CD4-positive, alpha-beta T cell treated with Interleukin-1 beta for 1 hour (primary cell): ENCODE results near the gene HSPG2.
"Not testable (repeated sequence)": the region's sequence is repeated elsewhere in the genome, so short reads cannot be mapped to it uniquely, and the experiment has no call there.

ENCODE experiments used
- DNase-seq, 2 donors: peaks; one replicate each; pipeline ENCODE4 v3.0.0-alpha.2; 2020 to 2022

The HSPG2 gene

DNA sequence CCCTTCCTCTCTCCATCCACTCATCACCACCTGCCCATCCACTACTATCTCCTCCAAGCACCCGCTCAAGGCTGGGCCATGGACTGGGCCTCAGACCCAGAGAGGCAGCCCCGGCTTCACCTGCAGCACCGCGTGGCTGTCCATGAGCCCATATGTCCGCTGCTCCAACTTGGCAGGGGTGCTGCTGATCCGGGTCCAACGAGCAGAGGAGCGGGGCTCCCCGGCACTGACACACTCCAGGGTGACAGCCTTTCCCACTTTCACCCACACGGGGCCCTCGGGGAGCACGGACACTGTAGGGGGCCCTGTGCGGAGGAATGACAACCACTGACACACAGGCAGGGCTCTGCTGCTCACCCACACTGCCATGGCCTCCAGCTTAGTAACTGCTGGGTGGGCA lies 96.1 kb downstream of the HSPG2 start:
- DNase-seq: no peak

DNA sequence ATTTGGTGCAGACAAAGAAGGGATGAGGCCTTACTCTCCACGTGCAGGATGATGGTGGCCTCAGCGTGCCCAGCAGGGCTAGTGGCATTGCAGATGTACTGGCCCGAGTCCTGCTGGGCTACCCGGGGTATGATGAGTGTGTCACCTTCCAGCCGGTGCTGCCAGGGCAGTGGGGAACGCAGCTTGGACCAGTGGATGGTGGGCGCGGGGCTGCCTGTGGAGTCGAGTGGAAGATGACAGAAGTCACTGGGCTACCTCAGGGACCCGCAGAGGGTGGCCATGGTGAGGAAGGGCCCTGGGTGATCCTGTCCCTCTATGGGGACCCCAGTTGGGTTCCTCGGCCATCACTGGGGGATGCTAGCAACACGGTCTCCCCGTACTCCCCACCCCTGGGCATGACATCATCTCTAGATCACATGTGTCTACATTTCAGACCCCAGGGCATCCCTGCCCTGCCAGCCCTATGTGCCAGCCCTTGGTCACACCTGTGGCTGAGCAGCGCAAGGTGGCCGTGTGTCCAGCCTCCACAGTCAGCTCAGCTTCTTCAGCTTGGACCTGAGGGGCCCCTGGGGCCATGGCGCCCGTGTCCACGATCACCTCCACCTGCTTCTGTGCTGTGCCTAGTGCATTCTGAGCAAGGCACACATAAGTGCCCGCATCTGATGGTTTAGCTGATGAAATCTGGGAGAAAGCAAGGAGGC lies 97.6 kb downstream of the HSPG2 start:
- no peak for DNase-seq

DNA sequence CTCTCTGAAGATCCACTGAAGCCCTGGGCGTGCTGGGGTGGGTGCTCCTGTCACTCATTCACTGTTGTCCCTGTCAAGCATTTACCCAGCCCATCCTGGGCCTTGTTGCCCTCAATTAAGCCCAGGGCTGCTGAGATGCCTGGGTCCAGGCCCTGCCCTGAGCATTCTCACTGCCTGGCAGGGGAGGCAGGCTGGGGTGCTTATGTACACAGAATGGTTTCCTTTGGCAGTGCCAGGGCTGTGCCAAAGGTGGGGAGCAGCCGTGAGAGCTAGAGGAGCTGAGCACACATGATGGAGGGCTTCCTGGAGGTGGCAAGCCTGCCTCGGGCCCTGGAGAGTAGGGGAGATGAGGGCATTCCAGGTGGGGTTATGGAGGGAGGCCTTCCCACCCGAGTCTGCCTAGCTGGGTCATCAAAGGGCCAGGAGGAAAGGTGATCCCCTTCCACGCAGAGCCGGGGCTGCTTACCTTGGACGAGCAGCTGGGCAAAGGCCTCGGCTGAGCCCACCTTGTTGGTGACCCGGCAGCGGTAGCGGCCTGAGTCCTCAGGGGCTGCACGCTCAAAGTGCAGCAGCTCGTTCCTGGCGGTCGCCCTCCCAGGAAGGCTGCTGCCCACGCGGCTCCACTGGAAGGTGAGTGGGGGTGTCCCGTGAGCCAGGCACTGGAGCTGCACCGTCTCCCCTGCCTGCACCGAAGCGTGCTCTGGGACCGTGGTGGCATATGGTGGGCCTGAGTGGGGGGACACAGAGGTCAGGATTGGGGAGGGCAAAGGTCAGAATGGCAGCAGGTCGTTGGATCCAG lies 98.6 kb downstream of the HSPG2 start:
- DNase-seq: no peak

DNA sequence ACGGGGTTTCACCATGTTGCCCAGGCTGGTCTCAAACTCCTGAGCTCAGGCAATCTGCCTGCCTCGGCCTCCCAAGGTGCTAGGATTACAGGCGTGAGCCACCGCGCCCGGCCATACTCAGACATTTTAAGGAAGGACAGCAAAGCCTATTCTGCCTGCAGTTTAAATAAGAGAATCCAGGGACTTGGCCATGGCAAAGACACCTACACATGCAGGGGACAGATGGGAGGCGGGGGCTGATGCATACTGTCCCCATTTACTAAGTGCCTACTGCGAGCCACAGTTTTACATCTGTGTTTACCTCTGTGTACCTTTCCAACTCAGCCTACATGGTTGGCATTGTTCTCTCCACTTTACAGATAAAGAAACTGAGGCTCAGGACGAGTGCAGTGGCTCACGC lies 99.6 kb downstream of the HSPG2 start:
- DNase-seq: no peak

DNA sequence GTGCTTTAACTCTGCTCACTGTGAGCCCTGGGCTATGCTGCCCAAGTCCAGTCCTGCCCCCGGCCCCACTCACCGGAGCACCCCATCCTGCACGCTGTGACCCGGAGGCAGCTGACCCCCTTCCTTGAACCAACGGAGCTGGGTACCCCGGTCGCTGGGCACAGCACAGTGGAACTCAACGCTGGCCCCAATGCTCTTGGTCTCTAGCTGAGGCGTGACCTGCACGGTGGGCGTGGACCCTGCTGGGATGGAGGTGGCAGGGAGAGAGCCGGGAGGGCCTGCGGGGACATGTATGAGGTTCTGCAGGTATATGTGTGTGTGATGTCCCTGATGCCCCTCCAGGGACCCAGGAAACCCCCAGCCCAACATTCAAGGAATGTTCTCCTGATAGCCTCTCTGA lies 100.4 kb downstream of the HSPG2 start:
- no peak for DNase-seq

DNA sequence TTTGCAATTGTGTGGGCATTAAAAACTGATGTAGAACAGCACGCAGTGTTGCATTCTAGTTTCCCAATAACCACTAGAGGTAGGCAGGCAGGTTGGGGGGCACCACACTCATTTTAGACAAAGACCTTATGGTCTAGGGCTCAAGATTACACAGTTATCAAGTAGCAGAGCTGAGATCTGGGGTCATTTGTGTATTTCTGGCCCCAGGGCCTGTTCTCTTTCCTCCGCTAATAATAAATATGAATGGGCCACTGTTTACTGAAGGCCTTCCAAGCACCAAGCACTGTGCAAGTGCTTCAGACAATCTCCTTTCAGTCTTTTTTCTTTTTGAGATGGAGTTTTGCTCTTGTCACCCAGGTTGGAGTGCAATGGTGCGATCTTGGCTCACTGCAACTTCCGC lies 101.1 kb downstream of the HSPG2 start:
- no peak for DNase-seq

DNA sequence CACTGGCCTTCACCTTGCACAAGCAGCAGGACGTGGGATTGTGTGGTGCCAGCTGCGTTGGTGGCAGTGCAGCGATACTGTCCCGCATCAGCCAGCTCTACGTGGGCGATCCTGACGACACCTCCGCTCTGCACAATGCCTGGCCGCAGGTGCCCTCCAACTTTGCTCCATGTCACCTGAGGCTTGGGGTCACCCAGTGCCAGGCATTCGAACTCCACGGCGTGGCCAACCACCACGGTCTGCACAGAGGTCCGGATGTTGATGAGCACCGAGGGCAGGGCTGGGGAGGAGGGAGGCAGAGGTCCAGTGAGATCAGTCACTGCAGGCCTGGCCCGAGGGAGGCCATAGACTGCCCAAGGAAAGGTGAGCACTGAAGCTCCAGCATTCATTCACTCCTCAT lies 102.4 kb downstream of the HSPG2 start:
- no peak for DNase-seq

DNA sequence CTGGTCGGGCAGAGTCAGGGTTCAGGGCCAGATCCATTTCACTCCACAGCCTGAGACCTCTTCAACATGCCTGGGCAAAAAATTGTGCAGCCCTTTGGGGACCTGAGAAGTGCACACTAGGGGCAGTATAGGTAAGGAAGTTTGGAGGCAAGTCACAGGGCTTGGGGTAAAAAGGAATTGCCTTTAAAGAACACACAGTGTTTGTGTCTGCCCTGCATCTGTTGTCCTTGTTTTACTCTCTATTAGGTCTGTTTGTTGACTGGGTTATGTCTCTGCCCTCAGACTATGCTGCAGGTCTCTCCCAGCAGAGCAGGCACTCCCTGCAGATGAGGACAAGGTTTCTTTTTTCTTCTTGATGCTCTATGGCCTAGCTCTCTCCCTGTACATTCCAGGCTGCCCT lies 103.0 kb downstream of the HSPG2 start:
- no peak for DNase-seq

DNA sequence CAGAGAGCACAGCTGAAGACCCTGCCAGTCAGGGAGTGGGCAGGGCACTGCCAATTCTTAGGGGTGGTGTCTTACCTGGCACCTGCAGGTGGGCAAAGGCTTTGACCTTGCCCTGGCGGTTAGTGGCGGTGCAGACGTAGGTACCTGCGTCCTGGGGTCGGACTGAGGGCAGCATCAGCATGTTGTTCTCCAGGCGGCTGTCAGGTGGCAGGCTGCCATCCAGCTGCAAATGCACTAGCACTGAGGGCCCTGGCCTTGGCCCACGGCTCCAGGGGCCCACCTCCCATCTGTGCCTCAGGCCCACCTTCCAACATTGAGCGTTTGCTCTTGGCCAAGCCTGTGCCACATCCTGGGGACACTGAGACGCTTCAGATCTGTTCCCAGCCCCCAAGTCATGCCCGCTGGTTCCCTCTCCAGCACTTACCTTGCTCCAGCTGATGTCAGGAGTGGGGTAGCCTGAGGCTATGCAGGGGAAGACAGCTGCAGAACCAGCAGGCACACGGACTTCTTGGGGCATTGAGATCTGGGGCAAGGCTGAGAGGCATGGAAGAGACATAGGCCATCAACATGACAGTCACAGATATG lies 103.6 kb downstream of the HSPG2 start:
- no peak for DNase-seq

DNA sequence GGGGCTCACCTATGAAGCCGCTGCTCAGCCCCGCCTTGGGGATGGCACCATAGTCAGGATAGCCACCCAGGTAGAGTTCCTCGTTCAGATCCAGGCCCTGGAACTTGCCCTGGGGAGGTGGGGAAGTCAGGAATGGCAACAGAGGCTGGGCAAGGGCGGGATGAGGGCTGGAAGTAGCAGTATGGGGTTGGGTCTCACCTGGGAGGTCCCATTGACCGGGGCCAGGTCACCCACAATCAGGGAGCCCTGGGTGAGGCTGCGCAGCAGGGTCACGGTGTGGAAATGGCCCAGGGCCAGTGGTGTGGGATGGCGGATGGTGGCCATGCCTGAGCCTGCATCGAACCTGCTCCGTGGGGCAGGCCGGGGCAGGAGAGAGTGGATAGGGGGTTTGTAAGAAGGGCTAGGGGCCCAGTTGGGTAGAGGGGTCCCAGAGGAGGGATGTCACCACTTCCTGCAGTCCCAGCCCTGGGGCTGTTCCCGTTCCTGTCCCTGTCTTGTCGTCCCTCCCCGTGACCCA lies 105.6 kb downstream of the HSPG2 start:
- no peak for DNase-seq

DNA sequence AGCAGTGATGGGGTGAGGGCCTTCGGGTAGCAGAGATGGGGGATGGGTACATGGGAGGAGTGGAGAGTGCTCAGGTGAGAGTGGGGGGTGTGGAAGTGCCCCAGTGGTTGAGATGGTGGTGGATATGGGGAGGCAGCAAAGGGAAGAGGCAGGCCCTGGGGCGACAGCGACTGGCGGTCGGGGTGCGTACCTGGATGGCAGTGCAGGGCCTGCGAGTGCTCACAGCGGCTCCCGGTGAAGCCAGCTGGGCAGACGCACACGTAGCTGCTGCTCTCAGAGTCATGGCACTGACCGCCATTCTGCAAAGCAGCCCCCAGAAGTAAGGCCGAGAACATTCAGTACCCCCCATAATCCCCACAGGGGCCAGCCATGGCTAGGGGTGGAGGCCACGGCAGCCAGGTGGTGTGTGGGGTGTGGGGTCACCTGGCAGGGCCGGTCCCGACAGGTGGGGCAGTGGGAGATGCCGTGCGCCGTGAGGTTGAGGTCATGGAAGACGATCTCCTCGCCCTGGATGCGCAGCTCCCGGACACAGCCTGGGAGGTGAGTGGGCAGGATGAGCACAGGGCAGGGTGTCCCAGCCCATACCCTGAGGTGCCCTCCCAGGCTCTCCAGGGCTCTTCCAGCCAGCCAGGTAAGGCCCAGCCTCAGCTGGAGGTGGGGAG lies 106.2 kb downstream of the HSPG2 start:
- DNase-seq: no peak

DNA sequence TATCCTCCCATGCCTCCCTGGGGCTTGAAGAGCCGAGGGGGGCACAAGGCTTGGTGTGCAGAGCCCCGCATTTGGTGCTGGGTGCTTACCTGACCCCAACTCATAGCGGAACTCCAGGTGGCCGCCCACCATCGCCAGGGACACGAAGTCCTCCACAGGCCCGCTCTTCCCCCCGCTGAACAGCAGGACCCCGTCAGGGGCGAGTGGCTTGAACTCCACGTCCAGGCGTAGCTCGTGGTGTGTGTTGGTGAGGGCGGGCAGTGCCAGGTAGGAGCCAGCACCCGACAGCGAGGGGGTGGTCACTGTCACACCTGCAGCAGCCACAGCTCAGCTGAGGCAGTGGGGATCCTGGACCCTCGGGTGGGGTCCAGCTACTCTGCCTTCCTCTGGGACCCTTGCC lies 107.8 kb downstream of the HSPG2 start:
- DNase-seq: no peak

DNA sequence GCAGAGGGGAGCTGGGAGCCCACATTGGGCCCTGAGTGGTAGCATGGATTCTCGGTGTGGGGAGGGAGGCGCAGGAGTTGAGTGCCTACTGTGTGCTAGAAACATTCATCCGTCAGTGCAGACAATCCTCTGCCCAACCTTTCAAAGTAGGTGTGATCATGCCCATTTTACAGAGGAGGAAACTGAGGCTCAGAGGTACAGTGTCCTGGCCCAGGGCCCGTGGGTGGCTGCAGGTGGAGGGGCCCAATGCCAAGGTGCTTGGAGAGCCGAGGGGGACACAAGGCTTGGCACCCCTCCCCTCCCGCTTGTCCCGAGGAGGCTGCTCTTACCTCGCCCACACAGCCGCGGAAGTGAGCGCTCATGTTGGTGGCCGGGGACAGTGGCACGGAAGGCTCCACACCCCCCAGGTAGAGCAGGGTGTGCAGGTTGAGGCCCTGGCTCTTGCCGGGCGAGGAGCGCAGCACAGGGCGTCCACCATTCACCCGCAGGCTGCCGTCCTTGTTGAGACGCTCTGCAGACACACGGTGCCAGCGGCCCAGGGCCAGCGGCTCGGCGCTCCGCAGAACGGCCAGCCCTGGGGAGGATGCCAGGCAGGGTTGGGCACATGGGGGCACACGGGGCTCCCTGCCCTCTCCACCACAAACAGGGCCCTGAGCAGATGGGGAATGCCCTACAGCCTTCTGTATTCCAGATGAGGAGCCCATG lies 108.5 kb downstream of the HSPG2 start:
- no peak for DNase-seq

DNA sequence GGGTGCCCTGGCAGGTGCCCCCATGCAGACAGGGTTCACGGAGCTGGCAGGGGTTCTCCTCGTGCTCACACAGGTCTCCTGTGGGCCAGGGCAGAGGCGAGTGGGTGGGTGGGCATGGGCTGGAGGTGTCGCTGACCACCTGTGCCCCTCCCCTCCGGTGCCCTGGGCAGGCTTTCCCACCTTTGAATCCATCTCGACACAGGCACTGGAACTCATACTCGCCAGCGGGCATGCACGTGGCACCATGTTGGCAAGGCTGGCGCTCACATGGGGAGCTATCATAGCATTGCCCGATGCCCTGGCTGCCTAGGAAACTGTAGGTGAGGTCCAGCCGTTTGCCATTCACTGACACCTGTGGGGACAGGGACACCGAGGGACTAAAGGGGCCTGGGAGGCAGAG lies 109.0 kb downstream of the HSPG2 start:
- DNase-seq: no peak

DNA sequence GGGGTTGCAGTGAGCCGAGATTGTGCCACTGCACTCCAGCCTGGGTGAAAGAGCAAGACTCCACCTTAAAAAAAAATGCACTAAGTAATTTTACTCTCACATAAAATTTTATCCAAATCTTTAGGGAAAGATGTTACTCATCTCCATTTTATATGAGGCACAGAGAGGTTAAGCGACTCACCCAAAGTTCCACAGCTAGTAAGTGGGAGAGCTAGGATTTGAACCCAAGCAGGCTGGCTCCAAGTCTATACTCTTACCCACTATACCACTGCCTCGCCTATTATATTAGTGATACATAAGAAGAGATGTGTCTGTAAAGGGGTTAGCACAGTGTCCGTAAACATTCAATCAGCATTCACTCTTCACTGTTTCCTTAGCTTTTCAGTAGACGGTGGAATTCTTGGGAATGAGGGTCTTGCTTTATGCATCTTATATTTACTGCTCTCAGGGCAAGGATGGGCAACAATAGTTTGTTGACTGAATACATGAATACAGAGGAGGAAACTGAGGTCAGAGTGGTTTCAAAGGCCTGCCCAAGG lies 109.9 kb downstream of the HSPG2 start:
- DNase-seq: no peak

DNA sequence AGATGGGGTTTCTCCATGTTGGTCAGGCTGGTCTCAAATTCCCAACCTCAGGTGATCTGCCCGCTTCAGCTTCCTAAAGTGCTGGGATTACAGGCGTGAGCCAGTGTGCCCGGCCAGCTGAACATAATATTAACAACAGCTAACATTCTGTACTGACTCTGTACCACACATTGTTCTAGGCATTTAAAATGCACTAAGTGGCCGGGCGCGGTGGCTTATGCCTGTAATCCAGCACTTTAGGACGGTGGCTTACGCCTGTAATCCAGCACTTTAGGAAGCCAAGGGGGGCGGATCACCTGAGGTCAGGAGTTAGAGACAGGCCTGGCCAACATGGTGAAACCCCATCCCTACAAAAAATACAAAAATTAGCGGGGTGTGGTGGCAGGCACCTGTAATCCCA lies 110.4 kb downstream of the HSPG2 start:
- not testable (repeated sequence) for DNase-seq

DNA sequence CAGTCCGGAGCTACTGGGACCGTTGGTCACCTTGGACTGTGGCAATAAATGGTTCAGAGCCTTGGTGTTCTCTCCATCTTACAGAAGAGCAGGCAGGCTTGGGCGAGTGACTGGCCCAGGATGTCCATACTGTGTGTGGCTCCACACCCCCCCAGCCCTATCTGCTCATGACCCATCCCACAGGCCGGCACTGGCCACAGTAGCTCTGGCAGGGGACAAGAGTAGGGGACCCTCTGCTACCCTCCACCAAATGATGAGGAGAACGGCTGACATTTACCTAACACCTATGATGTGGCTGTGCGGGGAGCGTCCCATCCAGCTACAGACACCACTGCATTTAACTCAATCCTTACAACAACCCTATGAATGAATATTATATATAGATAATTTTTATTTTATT lies 111.7 kb downstream of the HSPG2 start:
- DNase-seq: no peak

DNA sequence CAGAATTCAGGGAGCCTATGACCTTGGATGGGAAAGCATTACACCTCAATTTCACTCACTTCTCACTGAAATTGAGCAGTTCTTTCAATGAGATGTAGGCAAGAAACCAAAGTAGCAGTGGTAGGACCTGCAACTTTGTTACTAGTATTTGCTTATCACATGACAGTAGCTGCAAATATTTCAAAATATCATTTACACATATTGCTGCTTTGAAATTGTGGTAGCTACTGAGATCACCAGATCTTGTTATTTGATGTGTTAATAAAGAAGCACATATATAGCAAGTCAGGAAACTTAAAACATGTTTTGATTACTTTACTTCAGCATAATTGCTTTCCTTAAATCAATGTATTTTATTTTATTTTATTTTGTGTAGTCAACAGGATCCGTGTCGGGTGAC lies 112.2 kb downstream of the HSPG2 start:
- no peak for DNase-seq

DNA sequence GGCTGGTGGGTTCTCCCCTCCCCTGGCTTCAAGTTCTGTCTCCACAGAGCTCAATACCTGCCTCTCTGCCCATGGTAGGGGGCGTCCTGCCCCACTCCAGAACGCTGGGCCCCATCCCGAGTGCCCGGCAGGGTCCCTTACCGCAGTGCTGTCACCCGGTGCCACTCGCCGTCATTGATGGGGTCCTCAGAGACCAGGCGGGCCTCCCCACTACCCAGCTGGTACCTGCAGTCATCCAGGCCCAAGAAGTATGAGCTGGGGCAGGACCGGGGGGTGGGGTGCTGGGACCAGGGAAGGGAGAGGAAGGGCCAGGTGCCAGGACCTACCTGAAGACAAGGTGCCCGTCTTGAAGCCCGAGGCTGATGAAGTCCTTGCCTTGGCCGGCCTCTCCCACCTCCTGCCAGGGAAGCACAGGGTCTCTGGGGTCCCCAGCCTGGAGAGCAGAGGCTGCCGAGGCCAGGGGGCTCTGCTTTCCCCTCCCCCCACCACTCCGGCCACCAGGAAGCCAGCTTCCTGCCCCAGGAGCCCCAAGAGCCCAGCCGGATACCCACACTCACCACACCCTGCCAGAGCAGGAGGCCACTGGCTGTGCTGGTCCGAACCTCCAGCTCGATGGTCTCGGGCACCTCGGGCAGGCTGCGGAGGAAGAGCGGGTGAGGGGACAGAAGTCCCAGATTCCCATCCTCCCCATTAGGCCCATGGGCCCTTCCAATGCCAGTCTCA lies 113.0 kb downstream of the HSPG2 start:
- DNase-seq: no peak

DNA sequence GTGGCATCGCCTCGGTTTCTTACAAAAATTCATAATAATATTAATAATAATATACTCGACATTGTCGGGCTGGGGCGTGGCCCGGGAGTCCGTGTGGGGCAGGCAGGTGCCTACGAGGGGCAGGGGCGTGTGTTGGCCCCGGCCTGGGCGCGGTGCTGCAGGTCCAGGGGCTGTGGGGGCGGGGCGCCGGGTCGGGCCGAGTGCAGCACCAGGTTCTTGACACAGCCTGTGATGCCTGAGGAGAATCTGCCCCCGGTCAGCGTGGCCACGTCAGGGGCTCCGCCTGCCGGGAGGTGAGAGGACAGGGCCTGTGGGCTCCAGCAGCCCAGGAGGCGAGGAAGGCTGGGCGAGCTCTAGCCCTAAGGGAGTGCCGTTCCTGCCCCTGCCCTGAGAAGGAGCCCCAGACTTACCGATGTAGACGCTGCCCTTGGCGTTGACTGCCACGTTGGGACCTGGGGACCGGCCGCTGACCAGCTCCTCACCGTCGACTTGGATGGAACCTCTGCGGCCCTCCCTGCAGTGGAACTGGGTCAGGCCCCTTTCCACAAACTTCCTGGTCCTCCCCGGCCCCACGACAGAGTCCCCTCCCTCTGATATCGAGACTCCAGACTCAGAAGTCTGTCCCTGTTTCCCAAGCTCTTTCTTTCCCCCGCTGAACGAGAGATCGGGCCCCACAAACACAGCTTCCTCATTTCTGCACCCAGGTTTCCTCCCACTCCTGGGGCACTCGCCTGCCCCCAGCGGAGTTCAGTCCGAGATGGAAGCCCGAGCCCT lies 113.7 kb downstream of the HSPG2 start:
- no peak for DNase-seq

DNA sequence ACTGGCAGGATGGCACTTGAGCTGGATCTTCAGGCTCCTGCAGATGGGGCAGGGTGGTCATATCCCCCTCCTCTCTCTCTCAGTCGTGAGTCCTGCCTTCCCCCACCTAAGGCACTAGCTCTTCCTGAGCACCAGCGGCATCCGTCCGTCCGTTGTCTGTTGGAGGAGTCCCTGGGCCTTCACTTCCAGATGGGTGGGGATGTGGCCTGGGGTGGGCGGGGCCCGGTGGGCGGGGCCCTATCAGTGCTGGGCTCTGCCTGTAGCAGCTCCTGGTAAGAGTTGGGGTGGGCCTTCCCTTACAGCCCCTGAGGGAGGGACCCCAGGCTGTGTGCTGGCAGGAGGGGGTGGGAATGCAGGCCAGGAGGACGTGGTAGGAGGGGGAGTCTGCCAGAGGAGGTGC lies 114.8 kb downstream of the HSPG2 start:
- DNase-seq: no peak
